H1 (cell line): Measurements from ENCODE around the gene ENPP7. TPM values are rescaled to one million over a fixed set of nuclear protein-coding genes. Genes with fewer than 3 reads are reported as not detected.

ENCODE experiments used
- CTCF ChIA-PET: fragments of 300-600 bp; sonication (Branson Sonifier 250); formaldehyde crosslinking; loops from one replicate; lab custom pipeline; 2021; ENCODE audit not compliant: partially characterized antibody; lab: Charles Lee
- POLR2A ChIA-PET: fragments of 300-600 bp; sonication (Branson Sonifier 250); formaldehyde crosslinking; loops from one replicate; lab custom pipeline; 2021; ENCODE audit warnings: inconsistent platforms; ENCODE audit not compliant: partially characterized antibody; lab: Charles Lee
- DNase-seq, 2 experiments: peaks; one replicate each; pipeline versions ENCODE4 v3.0.0 to v3.0.0-alpha.2; 2010 to 2022; ENCODE audit warnings: low spot score in 2 of 2, low read depth in 1 of 2, mixed read lengths in 1 of 2
- FAIRE-seq: peaks from 2 replicates; lab custom pipeline; 2011; peaks lifted over from hg19 to GRCh38; lab: Jason Lieb, UNC
- H2AFZ ChIP-seq: 2 replicates; pipeline ENCODE4 v1.8.1; 2012; ENCODE audit warnings: low read length, inconsistent platforms
- H2AK5ac ChIP-seq: 2 replicates; pipeline ENCODE4 v1.6.1; 2013; ENCODE audit warnings: low read depth, low read length
- H2BK120ac ChIP-seq: replicated peaks from 2 replicates; pipeline ENCODE3; 2013; ENCODE audit warnings: low read depth, low read length, inconsistent platforms
- H2BK12ac ChIP-seq: 2 replicates; pipeline ENCODE4 v1.6.1; 2013; ENCODE audit warnings: low read depth, low read length
- H2BK15ac ChIP-seq: 2 replicates; pipeline ENCODE4 v1.6.1; 2013; ENCODE audit warnings: low read length
- H2BK20ac ChIP-seq: 2 replicates; pipeline ENCODE4 v1.6.1; 2013; ENCODE audit warnings: low read length
- H2BK5ac ChIP-seq: 2 replicates; pipeline ENCODE4 v1.6.1; 2013; ENCODE audit warnings: low read depth, low read length
- H3K14ac ChIP-seq: 2 replicates; pipeline ENCODE4 v1.6.1; 2013; ENCODE audit warnings: inconsistent platforms; ENCODE audit not compliant: insufficient read length
- H3K18ac ChIP-seq: 2 replicates; pipeline ENCODE4 v1.6.1; 2013; ENCODE audit warnings: low read length; ENCODE audit errors: extremely low read depth
- H3K23ac ChIP-seq: 2 replicates; pipeline ENCODE4 v1.6.1; 2013; ENCODE audit warnings: inconsistent platforms; ENCODE audit not compliant: insufficient read length
- H3K23me2 ChIP-seq: 2 replicates; pipeline ENCODE4 v1.6.1; 2013; ENCODE audit warnings: low read depth, low read length
- H3K27ac ChIP-seq: 2 replicates; pipeline ENCODE4 v1.6.1; 2011; ENCODE audit warnings: low read depth, low read length, inconsistent platforms
- H3K27me3 ChIP-seq, 4 experiments: replicated peaks in 1 of 4; 1 replicate in 1 of 4; 2 replicates in 3 of 4; pipeline versions ENCODE4 v1.6.1 to v1.8.1; 2011 to 2013; ENCODE audit warnings: low read length in 3 of 4, mild to moderate bottlenecking in 3 of 4, inconsistent platforms in 2 of 4, mixed read lengths in 2 of 4, moderate library complexity in 1 of 4; ENCODE audit not compliant: control insufficient read depth in 3 of 4, insufficient read depth in 3 of 4; ENCODE audit errors: extremely low read depth in 1 of 4
- H3K36me3 ChIP-seq, 4 experiments: 2 replicates each; pipeline versions ENCODE4 v1.6.1 to v1.8.1; 2011 to 2013; ENCODE audit warnings: mild to moderate bottlenecking in 4 of 4, low read length in 3 of 4, moderate library complexity in 2 of 4, control low read depth in 1 of 4, inconsistent platforms in 1 of 4; ENCODE audit not compliant: insufficient read depth in 4 of 4, control insufficient read depth in 2 of 4
- H3K4ac ChIP-seq: replicated peaks from 2 replicates; pipeline ENCODE3; 2013; ENCODE audit warnings: low read length, low read depth, mixed read lengths, inconsistent platforms; ENCODE audit not compliant: insufficient read length
- H3K4me1 ChIP-seq, 4 experiments: replicated peaks in 1 of 4; 1 replicate in 1 of 4; 2 replicates in 3 of 4; pipeline versions ENCODE4 v1.6.1 to v1.8.1; 2011 to 2013; ENCODE audit warnings: low read length in 3 of 4, inconsistent platforms in 2 of 4, mixed read lengths in 1 of 4; ENCODE audit not compliant: insufficient read depth in 4 of 4, control insufficient read depth in 3 of 4
- H3K4me2 ChIP-seq, 2 experiments: 2 replicates each; pipeline versions ENCODE4 v1.6.1 to v1.8.1; 2011 to 2013; ENCODE audit warnings: low read depth in 2 of 2, low read length in 2 of 2, control low read depth in 1 of 2, inconsistent platforms in 1 of 2, mild to moderate bottlenecking in 1 of 2; ENCODE audit not compliant: insufficient read depth in 1 of 2
- H3K4me3 ChIP-seq, 4 experiments: fragments of 200-600, 300-600 bp in 1 of 4; sonication (generic), shearing (Covaris generic), sonication (Bioruptor Twin) in 1 of 4; 2 replicates each; pipeline versions ENCODE4 v1.5.1 to v1.8.1; 2011 to 2016; ENCODE audit warnings: low read length in 4 of 4, low read depth in 3 of 4, control low read depth in 2 of 4, inconsistent platforms in 2 of 4, mild to moderate bottlenecking in 2 of 4, mixed read lengths in 1 of 4, moderate library complexity in 1 of 4; ENCODE audit not compliant: insufficient read depth in 2 of 4; ENCODE audit errors: extremely low read depth in 1 of 4
- H3K56ac ChIP-seq: replicated peaks from 2 replicates; pipeline ENCODE3; 2013; ENCODE audit warnings: low read depth, mild to moderate bottlenecking, mixed read lengths, low read length, inconsistent platforms; ENCODE audit not compliant: insufficient read length
- H3K79me1 ChIP-seq: 2 replicates; pipeline ENCODE4 v1.6.1; 2013; ENCODE audit warnings: low read depth, low read length, control low read depth
- H3K79me2 ChIP-seq, 2 experiments: 2 replicates each; pipeline versions ENCODE4 v1.6.1 to v1.8.1; 2012 to 2013; ENCODE audit warnings: low read length in 2 of 2, mild to moderate bottlenecking in 2 of 2, inconsistent platforms in 1 of 2; ENCODE audit not compliant: insufficient read depth in 2 of 2, control insufficient read depth in 1 of 2
- H3K9ac ChIP-seq, 4 experiments: replicated peaks in 1 of 4; 1 replicate in 1 of 4; 2 replicates in 3 of 4; pipeline versions ENCODE4 v1.6.1 to v1.8.1; 2011 to 2013; ENCODE audit warnings: low read depth in 3 of 4, low read length in 3 of 4, control low read depth in 2 of 4, mild to moderate bottlenecking in 2 of 4, moderate library complexity in 2 of 4, inconsistent platforms in 1 of 4; ENCODE audit errors: extremely low read depth in 1 of 4
- H3K9me3 ChIP-seq, 2 experiments: 2 replicates each; pipeline versions ENCODE4 v1.6.1 to v1.8.1; 2012 to 2013; ENCODE audit warnings: mild to moderate bottlenecking in 2 of 2, moderate library complexity in 2 of 2, control low read depth in 1 of 2, inconsistent platforms in 1 of 2, low read depth in 1 of 2, low read length in 1 of 2, mixed read lengths in 1 of 2; ENCODE audit not compliant: insufficient read depth in 2 of 2
- H4K20me1 ChIP-seq, 2 experiments: replicated peaks in 1 of 2; 2 replicates each; pipeline versions ENCODE3 to v1.8.1; 2011 to 2013; ENCODE audit warnings: inconsistent platforms in 2 of 2, low read length in 2 of 2, mild to moderate bottlenecking in 1 of 2; ENCODE audit not compliant: insufficient read depth in 2 of 2, control insufficient read depth in 1 of 2
- H4K5ac ChIP-seq: 2 replicates; pipeline ENCODE4 v1.6.1; 2013; ENCODE audit warnings: low read length, low read depth, mixed read lengths, inconsistent platforms; ENCODE audit not compliant: insufficient read length
- H4K8ac ChIP-seq: 2 replicates; pipeline ENCODE4 v1.8.0; 2013; ENCODE audit warnings: mild to moderate bottlenecking, moderate library complexity, low read length, inconsistent platforms; ENCODE audit not compliant: insufficient read depth; ENCODE audit errors: extremely low read depth
- H4K91ac ChIP-seq: replicated peaks from 2 replicates; pipeline ENCODE3; 2013; ENCODE audit warnings: low read length, mixed read lengths, inconsistent platforms; ENCODE audit not compliant: insufficient read length
- BRCA1 ChIP-seq: IDR thresholded peaks from 2 replicates; pipeline ENCODE4 v1.6.1; 2012; ENCODE audit warnings: low read depth, low read length, improper control_type of control experiment
- HDAC2 ChIP-seq, 2 experiments: fragments of 300-600 bp in 1 of 2; sonication (generic) in 1 of 2; IDR thresholded peaks; 2 replicates each; pipeline ENCODE4 v1.6.1; 2011 to 2012; ENCODE audit warnings: low read depth in 2 of 2, low read length in 2 of 2, mild to moderate bottlenecking in 2 of 2, moderate library complexity in 2 of 2, borderline replicate concordance in 1 of 2, inconsistent platforms in 1 of 2
- KDM4A ChIP-seq: IDR thresholded peaks from one replicate; pipeline ENCODE4 v1.7.1; 2012; ENCODE audit warnings: low read depth, mild to moderate bottlenecking, moderate library complexity, low read length, inconsistent platforms; ENCODE audit not compliant: severe bottlenecking
- PHF8 ChIP-seq: fragments of 200-600 bp; sonication (generic); conservative IDR thresholded peaks from 2 replicates; pipeline ENCODE4 v1.7.1; 2012; ENCODE audit warnings: low read depth, mild to moderate bottlenecking, inconsistent platforms, low read length, moderate library complexity
- RBBP5 ChIP-seq: IDR thresholded peaks from 2 replicates; pipeline ENCODE4 v1.7.1; 2012; ENCODE audit warnings: low read depth, mild to moderate bottlenecking, inconsistent platforms, low read length, moderate library complexity, borderline replicate concordance
- TAF1 ChIP-seq: IDR thresholded peaks from 2 replicates; pipeline ENCODE4 v1.6.1; 2011; ENCODE audit warnings: mild to moderate bottlenecking, low read depth, low read length
- TBP ChIP-seq: IDR thresholded peaks from 2 replicates; pipeline ENCODE4 v1.6.1; 2011; ENCODE audit warnings: low read depth, low read length, improper control_type of control experiment
- WGBS, 2 experiments: shearing (Covaris generic) in 1 of 2; methylation state at CpG; one replicate each; pipeline versions ENCODE4 v1.1.6 to v1.1.7; 2013 to 2015; ENCODE audit warnings: low lambda C conversion rate in 2 of 2, mixed read lengths in 2 of 2, inconsistent platforms in 1 of 2, low coverage in 1 of 2, missing lambda C conversion rate in 1 of 2; ENCODE audit not compliant: insufficient replicate concordance in 2 of 2, insufficient coverage in 1 of 2, insufficient read length in 1 of 2; ENCODE audit errors: extremely low coverage in 1 of 2, missing lambda C conversion rate in 1 of 2; 5-methylcytosine and 5-hydroxymethylcytosine counted together
- polyA plus RNA-seq, 7 experiments: library from polyadenylated mRNA; depleted of rRNA in 3 of 7; stranded (reverse) in 5 of 7; unstranded in 2 of 7; fragments of >200 nt in 5 of 7; fragments of 200-250 nt in 2 of 7; gene quantifications; 1 replicate in 5 of 7; 2 replicates in 1 of 7; 4 replicates in 1 of 7; pipeline versions ENCODE4 v1.2.1 to v1.2.3, GENCODE V29; 2011 to 2013; ENCODE audit warnings: missing spikeins in 2 of 7, mixed read lengths in 2 of 7
- total RNA-seq: library from RNA; stranded (reverse); fragmentation: NEBNext Ultra II Directional; extraction: Animal tissue kit (Norgen Biotek cat#: 25700); gene quantifications from 2 replicates; pipeline ENCODE4 v1.2.1, GENCODE V29; 2021
- TF ChIP-seq, protein P1 (sequence below): IDR thresholded peaks from 2 replicates; pipeline ENCODE4 v1.6.1; 2011; ENCODE audit warnings: low read length, improper control_type of control experiment
- TF ChIP-seq, protein P2 (sequence below): IDR thresholded peaks from 2 replicates; pipeline ENCODE4 v1.6.1; 2012; ENCODE audit warnings: low read length, inconsistent platforms

Gene ENPP7
- total and polyA plus RNA-seq, 2 of the 8 experiments (the other 6 are each of a cell fraction or from before 2014, with no cell fraction given) = not detected

- ChIA-PET CTCF (interaction anchor here (0.6 to 1.9 kb wide), 5 partner anchors 9 to 16 kb away, joined by 3 to 10 read pairs (median 3); no protein-coding TSS in a partner anchor), POLR2A (interaction anchor here (0.8 to 1.6 kb wide), 4 partner anchors 10 to 60 kb away, joined by 3 to 7 read pairs (median 3); no protein-coding TSS in a partner anchor)
- Histone ChIP-seq H2BK15ac (no peak overlapping the region), H3K27me3 (no peaks in the 10 kb centered on the region), H3K18ac (no peak overlapping the region), H2AK5ac (no peak overlapping the region), H3K4ac (no peak overlapping the region), H4K8ac (no peak overlapping the region), H2BK20ac (no peak overlapping the region), H3K36me3 (no peaks in the 10 kb centered on the region), H3K79me2 (no peaks in the 10 kb centered on the region), H3K79me1 (no peaks in the 10 kb centered on the region), H3K9ac (no peak overlapping the region), H2AFZ (no peak overlapping the region), H3K56ac (no peak overlapping the region), H4K91ac (no peak overlapping the region), H3K9me3 (no peaks in the 10 kb centered on the region), H3K14ac (no peak overlapping the region), H2BK5ac (no peak overlapping the region), H3K23ac (no peak overlapping the region), H2BK12ac (no peak overlapping the region), H2BK120ac (no peak overlapping the region), H3K23me2 (no peaks in the 10 kb centered on the region), H4K20me1 (no peaks in the 10 kb centered on the region), H3K4me1 (no peaks in the 10 kb centered on the region; a peak in 1 of 7 replicates), H3K4me2 (no peak overlapping the region), H3K4me3 (no peak overlapping the region), H4K5ac (no peak overlapping the region), H3K27ac (no peak overlapping the region)
- 93% methylated on average over 12 of the region's 15 CpGs; no CpG with 5 or more reads in 1 of the 2 experiments for WGBS, 2 experiments
- FAIRE-seq (no peak), DNase-seq (no peak)
- TF ChIP-seq PHF8 (no peak), KDM4A (no peak), RBBP5 (no peak), HDAC2 (IDR thresholded peaks at IDR 0.05; ENCODE audit: borderline replicate concordance in 1 of 2, low read depth in 2 of 2, low read length in 2 of 2) (no peak), TBP (no peak), BRCA1 (no peak), TAF1 (no peak)
- TF ChIP-seq, protein P1, sequence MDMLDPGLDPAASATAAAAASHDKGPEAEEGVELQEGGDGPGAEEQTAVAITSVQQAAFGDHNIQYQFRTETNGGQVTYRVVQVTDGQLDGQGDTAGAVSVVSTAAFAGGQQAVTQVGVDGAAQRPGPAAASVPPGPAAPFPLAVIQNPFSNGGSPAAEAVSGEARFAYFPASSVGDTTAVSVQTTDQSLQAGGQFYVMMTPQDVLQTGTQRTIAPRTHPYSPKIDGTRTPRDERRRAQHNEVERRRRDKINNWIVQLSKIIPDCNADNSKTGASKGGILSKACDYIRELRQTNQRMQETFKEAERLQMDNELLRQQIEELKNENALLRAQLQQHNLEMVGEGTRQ = no peak
- TF ChIP-seq, protein P2, sequence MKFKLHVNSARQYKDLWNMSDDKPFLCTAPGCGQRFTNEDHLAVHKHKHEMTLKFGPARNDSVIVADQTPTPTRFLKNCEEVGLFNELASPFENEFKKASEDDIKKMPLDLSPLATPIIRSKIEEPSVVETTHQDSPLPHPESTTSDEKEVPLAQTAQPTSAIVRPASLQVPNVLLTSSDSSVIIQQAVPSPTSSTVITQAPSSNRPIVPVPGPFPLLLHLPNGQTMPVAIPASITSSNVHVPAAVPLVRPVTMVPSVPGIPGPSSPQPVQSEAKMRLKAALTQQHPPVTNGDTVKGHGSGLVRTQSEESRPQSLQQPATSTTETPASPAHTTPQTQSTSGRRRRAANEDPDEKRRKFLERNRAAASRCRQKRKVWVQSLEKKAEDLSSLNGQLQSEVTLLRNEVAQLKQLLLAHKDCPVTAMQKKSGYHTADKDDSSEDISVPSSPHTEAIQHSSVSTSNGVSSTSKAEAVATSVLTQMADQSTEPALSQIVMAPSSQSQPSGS = no peak
Measured at GRCh38 chr17:79757140-79757745, 26.5 kb downstream of the ENPP7 start.
